Middle frontal gyrus (tissue), 1 donor: ENCODE results near the gene GNPDA2.
"Not testable (repeated sequence)": the region's sequence is repeated elsewhere in the genome, so short reads cannot be mapped to it uniquely, and the experiment has no call there.

Experiments
- DNase-seq: peaks from one replicate; pipeline ENCODE4 v3.0.0-alpha.2; 2015; ENCODE audit warnings: low spot score; ENCODE audit errors: extremely low spot score

Gene GNPDA2

GRCh38 chr4:44726038-44726871, at the start of gene GNPDA2:
GNPDA2 (minus strand) TSS chr4:44726556; CDS start chr4:44722207, 4,349 bp downstream.
- DNase-seq, result peak; percentile 89

DNA sequence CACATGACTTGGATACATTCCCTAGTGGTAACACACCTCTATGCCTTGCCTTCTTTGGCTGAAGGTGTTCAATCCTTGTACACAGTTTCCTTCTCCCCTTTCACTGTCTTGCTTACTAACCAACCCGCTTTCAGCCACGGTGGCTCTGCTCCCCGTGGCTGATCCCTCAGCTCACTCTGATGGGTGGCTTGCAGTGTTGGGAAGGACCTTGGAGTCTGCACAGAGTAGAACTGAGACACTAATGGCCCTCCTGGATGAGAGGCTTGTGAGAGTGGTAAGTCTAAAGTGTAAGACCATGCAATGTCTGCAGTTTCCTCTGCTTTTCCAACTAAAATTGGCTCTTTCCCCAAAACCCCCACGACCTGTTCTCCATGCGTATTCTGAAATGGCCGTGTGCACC, 46.0 kb upstream of the GNPDA2 start:
- DNase-seq, result no peak

GRCh38 chr4:44771789-44772188, 45.4 kb upstream of the GNPDA2 start:
- DNase-seq, result no peak

DNA sequence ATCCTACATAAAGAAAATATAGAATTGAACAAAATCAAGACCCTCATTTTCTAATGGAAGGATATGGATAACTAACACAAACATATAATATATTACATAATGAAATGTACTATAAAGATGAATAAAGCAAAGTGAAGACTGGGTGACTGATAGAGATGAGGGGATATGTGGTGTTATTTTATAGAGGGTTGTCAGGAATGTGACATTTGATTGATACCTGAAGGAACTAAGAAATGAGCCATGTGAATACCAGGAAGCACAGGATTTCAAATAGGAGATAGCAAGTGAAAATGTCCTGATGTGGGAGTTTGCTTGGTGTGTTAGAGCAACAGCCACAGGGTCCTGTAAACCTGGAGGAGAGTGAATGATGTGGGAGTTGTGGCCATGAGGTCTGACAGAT, 40.1 kb upstream of the GNPDA2 start:
- DNase-seq, result no peak

DNA sequence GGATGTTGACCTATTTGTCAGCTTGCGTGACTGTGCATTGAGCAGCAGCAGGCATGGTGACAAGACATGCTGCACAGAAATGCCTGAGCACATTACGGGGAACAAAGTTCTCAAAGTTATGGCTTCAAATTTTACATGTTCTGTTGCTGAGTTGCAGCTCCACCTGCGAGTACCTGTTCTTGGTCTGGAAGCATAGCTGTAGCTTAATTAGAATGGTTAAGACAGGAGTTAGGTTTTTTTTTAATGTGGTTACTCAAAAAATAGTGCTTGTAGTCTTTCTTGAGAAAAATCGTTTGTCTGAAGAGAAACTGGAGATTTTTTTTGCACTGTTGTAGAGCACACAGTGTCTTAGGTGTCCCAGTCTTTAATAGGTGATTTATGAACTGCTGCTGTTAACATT, 38.8 kb upstream of the GNPDA2 start:
- no peak for DNase-seq

- no peak for DNase-seq
These were observed 35.0 kb upstream of the GNPDA2 start for GRCh38 chr4:44761306-44761705.

DNA sequence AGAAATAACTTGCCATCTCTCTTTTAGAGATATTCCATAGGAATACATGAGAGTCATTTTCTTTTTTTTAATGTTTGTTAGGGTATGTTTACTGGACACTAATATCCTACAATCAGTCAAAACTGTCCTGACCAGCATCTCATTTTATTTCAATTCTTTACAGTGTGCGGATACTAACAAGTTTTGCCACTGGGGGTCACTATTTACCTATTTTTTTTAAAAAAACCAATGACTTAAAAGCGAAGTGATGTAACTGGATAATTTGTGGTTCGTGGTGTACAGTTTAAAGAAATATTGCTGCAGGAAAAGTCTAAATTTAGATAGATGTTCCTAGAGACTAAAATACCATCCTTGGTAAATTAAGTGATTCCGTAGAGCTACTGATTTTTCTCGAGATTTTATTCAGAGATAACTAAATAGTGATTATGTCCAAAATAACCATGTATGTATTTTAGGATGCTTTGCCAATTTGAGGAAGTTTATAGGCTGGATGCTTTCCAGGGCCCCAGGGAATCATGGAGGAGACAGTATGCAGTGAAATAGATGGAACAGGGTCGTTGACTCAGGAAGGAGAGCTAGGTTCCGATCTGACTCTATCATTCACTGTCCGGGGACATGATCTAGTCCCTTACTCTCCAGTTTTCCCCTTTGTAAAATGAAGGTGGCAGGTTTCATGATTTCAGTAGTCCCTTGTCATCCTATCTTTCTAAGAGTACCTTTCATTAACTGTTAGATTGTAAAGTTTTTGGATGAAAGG, 34.0 kb upstream of the GNPDA2 start:
- peak; percentile 20 for DNase-seq

DNA sequence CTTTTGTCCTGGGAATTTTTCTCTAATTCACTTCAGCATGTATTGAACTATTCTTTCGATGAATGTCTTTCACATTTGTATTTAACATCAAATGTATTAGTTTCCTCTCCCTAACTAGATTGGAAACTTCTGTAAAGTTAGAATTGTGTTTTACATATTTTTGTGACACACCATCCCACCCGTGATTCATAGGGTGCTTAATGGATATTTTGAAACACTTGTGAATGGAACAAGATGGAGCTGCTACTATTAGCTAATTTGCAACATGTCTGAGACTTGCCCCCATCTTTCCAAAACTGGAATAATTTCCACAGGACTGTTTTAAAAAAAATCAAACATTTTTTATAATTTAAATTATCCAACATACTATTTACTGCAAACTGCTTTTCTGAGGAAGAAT, 30.2 kb upstream of the GNPDA2 start:
- no peak for DNase-seq

- no peak for DNase-seq
These were observed 13.8 kb upstream of the GNPDA2 start for GRCh38 chr4:44740201-44740600.

GRCh38 chr4:44738615-44739014, 12.3 kb upstream of the GNPDA2 start:
- DNase-seq, result no peak

- no peak for DNase-seq
These were observed 10.5 kb upstream of the GNPDA2 start for GRCh38 chr4:44736900-44737299.

- DNase-seq, result not testable (repeated sequence)
These were observed 2.3 kb upstream of the GNPDA2 start for GRCh38 chr4:44728694-44729093.

- DNase-seq, result no peak
These were observed 1.1 kb upstream of the GNPDA2 start for GRCh38 chr4:44727471-44727870.

GRCh38 chr4:44725726-44726037, 674 bp downstream of the GNPDA2 start:
- no peak for DNase-seq

DNA sequence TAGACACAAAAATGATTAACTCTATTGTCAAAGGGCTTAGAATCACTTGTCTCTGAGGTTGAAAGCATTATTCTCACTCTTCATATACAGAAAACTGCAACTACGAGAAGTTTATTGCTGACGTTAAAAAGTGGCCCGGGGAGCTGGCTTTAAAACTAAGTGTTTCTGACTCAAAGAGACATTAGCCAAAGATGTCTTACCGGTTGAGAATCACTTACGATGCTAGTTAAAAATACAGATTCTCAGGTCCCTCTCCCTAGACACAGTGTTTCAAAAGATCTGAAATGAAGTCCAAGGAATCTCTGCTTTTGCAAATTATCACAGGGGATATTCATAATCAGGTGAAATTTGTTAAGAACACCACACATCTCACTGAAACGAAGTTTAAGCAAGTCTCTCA, 1.2 kb downstream of the GNPDA2 start:
- no peak for DNase-seq

- no peak for DNase-seq
These were observed 4.4 kb downstream of the GNPDA2 start for GRCh38 chr4:44722001-44722400.

- no peak for DNase-seq
These were observed 6.0 kb downstream of the GNPDA2 start for GRCh38 chr4:44720371-44720770.

- no peak for DNase-seq
These were observed 9.8 kb downstream of the GNPDA2 start for GRCh38 chr4:44716597-44716996.

DNA sequence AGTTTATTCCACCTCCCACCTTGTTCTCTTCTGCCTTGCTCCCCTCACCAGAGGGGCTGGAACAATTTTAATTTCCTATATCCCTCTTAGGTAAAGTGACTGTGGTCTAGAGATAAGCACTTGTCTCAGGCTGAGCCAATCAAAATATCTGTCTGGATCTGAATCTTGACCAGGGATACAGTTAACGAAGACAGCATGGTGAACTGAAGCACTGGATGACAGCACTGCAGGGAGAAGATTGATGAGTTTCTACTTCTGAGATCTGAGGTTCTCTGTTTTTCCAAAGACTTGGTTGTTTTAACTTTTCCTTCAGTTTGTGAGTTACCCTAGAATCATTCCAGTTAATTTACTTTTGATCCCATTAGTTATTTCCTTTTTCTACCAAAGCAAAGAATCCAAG, 13.2 kb downstream of the GNPDA2 start:
- no peak for DNase-seq

- no peak for DNase-seq
These were observed 21.7 kb downstream of the GNPDA2 start for GRCh38 chr4:44704673-44705072.

- DNase-seq, result no peak
These were observed 25.3 kb downstream of the GNPDA2 start for GRCh38 chr4:44701037-44701436.

DNA sequence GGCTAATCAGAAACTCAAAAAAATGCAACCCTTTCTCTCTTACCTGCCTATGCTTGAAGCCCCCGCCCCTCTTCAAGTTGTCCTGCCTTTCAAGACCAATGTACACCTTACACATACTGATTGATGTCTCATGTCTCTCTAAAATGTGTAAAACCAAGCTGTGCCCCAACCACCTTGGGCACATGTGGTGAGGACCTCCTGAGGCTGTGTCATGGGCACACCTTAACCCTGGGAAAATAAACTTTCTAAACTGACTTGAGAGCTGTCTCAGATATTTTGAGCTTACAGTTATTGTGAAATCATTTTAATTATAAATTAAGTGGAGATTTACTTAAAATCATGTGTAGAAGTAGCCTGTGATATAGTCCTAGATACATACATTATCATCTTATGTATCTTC, 25.9 kb downstream of the GNPDA2 start:
- no peak for DNase-seq

DNA sequence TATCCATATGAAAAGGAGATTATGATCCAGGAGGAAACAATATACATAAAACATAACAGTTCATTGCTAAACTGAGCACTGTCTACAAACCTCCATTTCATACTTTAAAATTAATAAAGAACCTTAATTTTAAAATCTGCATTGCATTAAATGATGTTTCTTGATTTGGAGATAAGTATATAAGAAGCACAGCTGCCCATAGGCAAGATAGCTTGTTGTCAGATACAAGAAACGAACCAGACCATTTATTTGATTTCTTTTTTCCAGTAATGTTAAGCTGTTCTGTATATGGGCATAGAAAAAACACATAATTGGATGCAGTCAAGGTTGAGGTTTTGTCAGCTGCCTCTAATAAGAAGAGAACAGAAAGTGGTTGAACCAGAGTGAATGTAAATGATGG, 41.7 kb downstream of the GNPDA2 start:
- no peak for DNase-seq
